Measurements from ENCODE around the gene ADAMTSL3. TPM values are rescaled to one million over a fixed set of nuclear protein-coding genes. Genes with fewer than 3 reads are reported as not detected.

ADAMTSL3 gene
- polyA plus RNA-seq, 1 of the 3 experiments (the other 2 are of a cell fraction): 0.02 TPM

DNA sequence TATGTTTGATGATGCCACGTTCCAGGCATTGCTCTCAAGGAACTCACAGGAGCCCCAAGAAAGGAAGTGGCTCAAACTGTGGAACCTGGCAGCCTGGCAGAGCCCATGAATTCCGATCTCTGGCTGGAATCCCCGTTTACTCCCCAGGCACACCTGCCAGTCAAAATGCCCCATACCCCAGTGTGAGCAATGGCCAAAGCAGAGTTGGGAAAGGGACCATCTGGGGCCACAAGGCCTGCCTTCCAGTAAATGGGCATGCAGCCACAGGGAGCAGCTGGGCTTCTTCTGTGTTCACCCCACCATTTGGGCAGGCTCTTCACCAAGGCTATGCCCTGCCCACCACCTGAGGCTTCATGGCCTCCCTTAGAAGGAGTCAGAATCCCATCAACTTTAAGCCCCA lies 324.7 kb downstream of the ADAMTSL3 start (continued):
- TF ChIP-seq, protein P1, sequence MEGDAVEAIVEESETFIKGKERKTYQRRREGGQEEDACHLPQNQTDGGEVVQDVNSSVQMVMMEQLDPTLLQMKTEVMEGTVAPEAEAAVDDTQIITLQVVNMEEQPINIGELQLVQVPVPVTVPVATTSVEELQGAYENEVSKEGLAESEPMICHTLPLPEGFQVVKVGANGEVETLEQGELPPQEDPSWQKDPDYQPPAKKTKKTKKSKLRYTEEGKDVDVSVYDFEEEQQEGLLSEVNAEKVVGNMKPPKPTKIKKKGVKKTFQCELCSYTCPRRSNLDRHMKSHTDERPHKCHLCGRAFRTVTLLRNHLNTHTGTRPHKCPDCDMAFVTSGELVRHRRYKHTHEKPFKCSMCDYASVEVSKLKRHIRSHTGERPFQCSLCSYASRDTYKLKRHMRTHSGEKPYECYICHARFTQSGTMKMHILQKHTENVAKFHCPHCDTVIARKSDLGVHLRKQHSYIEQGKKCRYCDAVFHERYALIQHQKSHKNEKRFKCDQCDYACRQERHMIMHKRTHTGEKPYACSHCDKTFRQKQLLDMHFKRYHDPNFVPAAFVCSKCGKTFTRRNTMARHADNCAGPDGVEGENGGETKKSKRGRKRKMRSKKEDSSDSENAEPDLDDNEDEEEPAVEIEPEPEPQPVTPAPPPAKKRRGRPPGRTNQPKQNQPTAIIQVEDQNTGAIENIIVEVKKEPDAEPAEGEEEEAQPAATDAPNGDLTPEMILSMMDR (IDR thresholded peaks at IDR 0.05): no peak
- TF ChIP-seq FOXM1 (IDR thresholded peaks at IDR 0.05; ENCODE audit: low read depth): no peak
- TF ChIP-seq EZH2phosphoT487 (IDR thresholded peaks at IDR 0.05; ENCODE audit: borderline replicate concordance, low read depth): no peak
- no peak for TF ChIP-seq NRF1 (IDR thresholded peaks at IDR 0.05; ENCODE audit: low read depth, low read length)
- TF ChIP-seq, protein P2, sequence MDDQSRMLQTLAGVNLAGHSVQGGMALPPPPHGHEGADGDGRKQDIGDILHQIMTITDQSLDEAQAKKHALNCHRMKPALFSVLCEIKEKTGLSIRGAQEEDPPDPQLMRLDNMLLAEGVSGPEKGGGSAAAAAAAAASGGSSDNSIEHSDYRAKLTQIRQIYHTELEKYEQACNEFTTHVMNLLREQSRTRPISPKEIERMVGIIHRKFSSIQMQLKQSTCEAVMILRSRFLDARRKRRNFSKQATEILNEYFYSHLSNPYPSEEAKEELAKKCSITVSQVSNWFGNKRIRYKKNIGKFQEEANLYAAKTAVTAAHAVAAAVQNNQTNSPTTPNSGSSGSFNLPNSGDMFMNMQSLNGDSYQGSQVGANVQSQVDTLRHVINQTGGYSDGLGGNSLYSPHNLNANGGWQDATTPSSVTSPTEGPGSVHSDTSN (IDR thresholded peaks at IDR 0.05): no peak
- no peak for TF ChIP-seq ELF1 (IDR thresholded peaks at IDR 0.05)
- no peak for TF ChIP-seq TEAD4 (IDR thresholded peaks at IDR 0.05; ENCODE audit: borderline replicate concordance, insufficient read depth)
- TF ChIP-seq MXI1 (IDR thresholded peaks at IDR 0.05; ENCODE audit: low read depth, low read length): no peak
- TF ChIP-seq, protein P3, sequence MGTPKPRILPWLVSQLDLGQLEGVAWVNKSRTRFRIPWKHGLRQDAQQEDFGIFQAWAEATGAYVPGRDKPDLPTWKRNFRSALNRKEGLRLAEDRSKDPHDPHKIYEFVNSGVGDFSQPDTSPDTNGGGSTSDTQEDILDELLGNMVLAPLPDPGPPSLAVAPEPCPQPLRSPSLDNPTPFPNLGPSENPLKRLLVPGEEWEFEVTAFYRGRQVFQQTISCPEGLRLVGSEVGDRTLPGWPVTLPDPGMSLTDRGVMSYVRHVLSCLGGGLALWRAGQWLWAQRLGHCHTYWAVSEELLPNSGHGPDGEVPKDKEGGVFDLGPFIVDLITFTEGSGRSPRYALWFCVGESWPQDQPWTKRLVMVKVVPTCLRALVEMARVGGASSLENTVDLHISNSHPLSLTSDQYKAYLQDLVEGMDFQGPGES (IDR thresholded peaks at IDR 0.05; ENCODE audit: low read depth, low read length): no peak
- no peak for TF ChIP-seq EP300 (IDR thresholded peaks at IDR 0.05; ENCODE audit: borderline replicate concordance in 1 of 2, low read depth in 1 of 2, low read length in 1 of 2)
- TF ChIP-seq GABPA (IDR thresholded peaks at IDR 0.05; ENCODE audit: low read depth): no peak

DNA sequence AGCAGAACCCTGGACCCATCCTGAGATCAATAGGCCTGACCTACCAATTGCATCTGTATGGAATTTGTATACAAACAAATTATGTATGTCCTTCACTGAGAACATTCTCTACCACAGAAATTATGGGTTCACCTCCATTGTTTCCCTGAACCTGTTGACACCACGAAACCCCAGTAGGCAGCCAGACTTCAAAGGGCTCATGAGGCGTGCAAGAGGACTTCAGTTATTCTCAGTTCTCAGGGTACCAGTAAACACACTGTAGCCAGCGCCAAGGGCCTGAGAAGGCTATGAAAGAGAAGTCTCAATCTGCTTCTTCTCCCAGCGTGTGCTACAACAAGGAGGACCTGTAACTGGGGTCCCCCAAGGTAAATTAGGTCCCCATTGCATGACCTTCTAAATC lies 326.7 kb downstream of the ADAMTSL3 start:
- TF ChIP-seq POLR2AphosphoS5 (IDR thresholded peaks at IDR 0.05; ENCODE audit: low read depth, low read length): no peak
- TF ChIP-seq TAF1 (IDR thresholded peaks at IDR 0.05; ENCODE audit: borderline replicate concordance, low read depth, low read length): no peak
- TF ChIP-seq, protein P4, sequence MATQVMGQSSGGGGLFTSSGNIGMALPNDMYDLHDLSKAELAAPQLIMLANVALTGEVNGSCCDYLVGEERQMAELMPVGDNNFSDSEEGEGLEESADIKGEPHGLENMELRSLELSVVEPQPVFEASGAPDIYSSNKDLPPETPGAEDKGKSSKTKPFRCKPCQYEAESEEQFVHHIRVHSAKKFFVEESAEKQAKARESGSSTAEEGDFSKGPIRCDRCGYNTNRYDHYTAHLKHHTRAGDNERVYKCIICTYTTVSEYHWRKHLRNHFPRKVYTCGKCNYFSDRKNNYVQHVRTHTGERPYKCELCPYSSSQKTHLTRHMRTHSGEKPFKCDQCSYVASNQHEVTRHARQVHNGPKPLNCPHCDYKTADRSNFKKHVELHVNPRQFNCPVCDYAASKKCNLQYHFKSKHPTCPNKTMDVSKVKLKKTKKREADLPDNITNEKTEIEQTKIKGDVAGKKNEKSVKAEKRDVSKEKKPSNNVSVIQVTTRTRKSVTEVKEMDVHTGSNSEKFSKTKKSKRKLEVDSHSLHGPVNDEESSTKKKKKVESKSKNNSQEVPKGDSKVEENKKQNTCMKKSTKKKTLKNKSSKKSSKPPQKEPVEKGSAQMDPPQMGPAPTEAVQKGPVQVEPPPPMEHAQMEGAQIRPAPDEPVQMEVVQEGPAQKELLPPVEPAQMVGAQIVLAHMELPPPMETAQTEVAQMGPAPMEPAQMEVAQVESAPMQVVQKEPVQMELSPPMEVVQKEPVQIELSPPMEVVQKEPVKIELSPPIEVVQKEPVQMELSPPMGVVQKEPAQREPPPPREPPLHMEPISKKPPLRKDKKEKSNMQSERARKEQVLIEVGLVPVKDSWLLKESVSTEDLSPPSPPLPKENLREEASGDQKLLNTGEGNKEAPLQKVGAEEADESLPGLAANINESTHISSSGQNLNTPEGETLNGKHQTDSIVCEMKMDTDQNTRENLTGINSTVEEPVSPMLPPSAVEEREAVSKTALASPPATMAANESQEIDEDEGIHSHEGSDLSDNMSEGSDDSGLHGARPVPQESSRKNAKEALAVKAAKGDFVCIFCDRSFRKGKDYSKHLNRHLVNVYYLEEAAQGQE (IDR thresholded peaks at IDR 0.05; ENCODE audit: low read depth, low read length): no peak
- TF ChIP-seq RXRA (IDR thresholded peaks at IDR 0.05; ENCODE audit: borderline replicate concordance, low read depth): no peak
- TF ChIP-seq SIN3A (IDR thresholded peaks at IDR 0.05; ENCODE audit: borderline replicate concordance, low read depth, low read length): no peak
- TF ChIP-seq, protein P3 (IDR thresholded peaks at IDR 0.05; ENCODE audit: low read depth, low read length): no peak
- TF ChIP-seq, protein P5, sequence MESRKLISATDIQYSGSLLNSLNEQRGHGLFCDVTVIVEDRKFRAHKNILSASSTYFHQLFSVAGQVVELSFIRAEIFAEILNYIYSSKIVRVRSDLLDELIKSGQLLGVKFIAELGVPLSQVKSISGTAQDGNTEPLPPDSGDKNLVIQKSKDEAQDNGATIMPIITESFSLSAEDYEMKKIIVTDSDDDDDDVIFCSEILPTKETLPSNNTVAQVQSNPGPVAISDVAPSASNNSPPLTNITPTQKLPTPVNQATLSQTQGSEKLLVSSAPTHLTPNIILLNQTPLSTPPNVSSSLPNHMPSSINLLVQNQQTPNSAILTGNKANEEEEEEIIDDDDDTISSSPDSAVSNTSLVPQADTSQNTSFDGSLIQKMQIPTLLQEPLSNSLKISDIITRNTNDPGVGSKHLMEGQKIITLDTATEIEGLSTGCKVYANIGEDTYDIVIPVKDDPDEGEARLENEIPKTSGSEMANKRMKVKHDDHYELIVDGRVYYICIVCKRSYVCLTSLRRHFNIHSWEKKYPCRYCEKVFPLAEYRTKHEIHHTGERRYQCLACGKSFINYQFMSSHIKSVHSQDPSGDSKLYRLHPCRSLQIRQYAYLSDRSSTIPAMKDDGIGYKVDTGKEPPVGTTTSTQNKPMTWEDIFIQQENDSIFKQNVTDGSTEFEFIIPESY (IDR thresholded peaks at IDR 0.05; ENCODE audit: borderline replicate concordance, low read depth): no peak
- TF ChIP-seq CHD2 (IDR thresholded peaks at IDR 0.05; ENCODE audit: low read length, partially characterized antibody): no peak
- TF ChIP-seq EP300 (IDR thresholded peaks at IDR 0.05; ENCODE audit: borderline replicate concordance in 1 of 2, low read depth in 1 of 2, low read length in 1 of 2): no peak
- TF ChIP-seq EZH2phosphoT487 (IDR thresholded peaks at IDR 0.05; ENCODE audit: borderline replicate concordance, low read depth): no peak
- TF ChIP-seq TCF12 (IDR thresholded peaks at IDR 0.05): no peak
- no peaks in the 10 kb centered on the region for H3K79me2 ChIP-seq (ENCODE audit: insufficient read depth)
- ChIA-PET CTCF (no interaction called here), POLR2A (no interaction called here)
- H4K20me1 ChIP-seq (ENCODE audit: insufficient read depth): no peaks in the 10 kb centered on the region
- H3K9me3 ChIP-seq: no peaks in the 10 kb centered on the region
- no peaks in the 10 kb centered on the region for H3F3A ChIP-seq (replicated peaks; ENCODE audit: insufficient read depth)
- H3K4me3 ChIP-seq (ENCODE audit: low read depth in 2 of 2, low read length in 1 of 2): no peak overlapping the region
- no peaks in the 10 kb centered on the region for H3K36me3 ChIP-seq (replicated peaks in 1 of 2; ENCODE audit: control insufficient read depth in 1 of 2, insufficient read depth in 2 of 2, low read length in 1 of 2)
- no peaks in the 10 kb centered on the region for H3K27me3 ChIP-seq (ENCODE audit: insufficient read depth)
- DNase-seq: no peak
- H2AFZ ChIP-seq (ENCODE audit: low read depth): no peak overlapping the region
- H3K4me1 ChIP-seq (ENCODE audit: control insufficient read depth in 1 of 2, insufficient read depth in 2 of 2, low read depth in 1 of 2, low read length in 1 of 2): no peaks in the 10 kb centered on the region
- no peak overlapping the region for H3K4me2 ChIP-seq
- WGBS (ENCODE audit: low lambda C conversion rate): 0% methylated on average over 3 of the region's 4 CpGs
- no peak overlapping the region for H3K9ac ChIP-seq
- H3K27ac ChIP-seq (ENCODE audit: low read depth in 2 of 2, low read length in 1 of 2): no peak overlapping the region
- no peaks in the 10 kb centered on the region for H3K9me2 ChIP-seq

Data from SK-N-SH (cell line).